DMS53 treated with DMSO at 0.1 percent for 48 hours (cell line): ENCODE data around the gene MTHFD1L.
A peak's percentile ranks its signal among the peaks of the same experiment; 100 is the strongest.
"Not testable (repeated sequence)": the region's sequence is repeated elsewhere in the genome, so short reads cannot be mapped to it uniquely, and the experiment has no call there.

Experiments
- DNase-seq: peaks from one replicate; lab custom pipeline; 2025; ENCODE audit not compliant: unreplicated experiment; lab: John Stamatoyannopoulos, UW

MTHFD1L gene

GRCh38 chr6:151063842-151064647 is 198.5 kb downstream of the MTHFD1L start:
- no peak for DNase-seq

GRCh38 chr6:151065027-151065815 is 199.7 kb downstream of the MTHFD1L start:
- no peak for DNase-seq

- peak; percentile 70 for DNase-seq
These were observed 202.4 kb downstream of the MTHFD1L start for GRCh38 chr6:151067684-151068596.

- DNase-seq = no peak
These were observed 203.3 kb downstream of the MTHFD1L start for GRCh38 chr6:151068761-151069312.

GRCh38 chr6:151069641-151070040 is 204.1 kb downstream of the MTHFD1L start:
- no peak for DNase-seq

- no peak for DNase-seq
These were observed 205.1 kb downstream of the MTHFD1L start for GRCh38 chr6:151070631-151071051.

- DNase-seq = no peak
These were observed 205.8 kb downstream of the MTHFD1L start for GRCh38 chr6:151071295-151071694.

GRCh38 chr6:151073146-151073545 is 207.6 kb downstream of the MTHFD1L start:
- DNase-seq = no peak

- DNase-seq = no peak
These were observed 208.2 kb downstream of the MTHFD1L start for GRCh38 chr6:151073701-151074100.

GRCh38 chr6:151075005-151075404 is 209.5 kb downstream of the MTHFD1L start:
- DNase-seq = no peak

GRCh38 chr6:151075527-151075926 is 210.0 kb downstream of the MTHFD1L start:
- no peak for DNase-seq

- no peak for DNase-seq
These were observed 210.5 kb downstream of the MTHFD1L start for GRCh38 chr6:151075930-151076555.

- no peak for DNase-seq
These were observed 213.2 kb downstream of the MTHFD1L start for GRCh38 chr6:151078655-151079054.

- DNase-seq = no peak
These were observed 216.2 kb downstream of the MTHFD1L start for GRCh38 chr6:151081656-151082055.

GRCh38 chr6:151082079-151082478 is 216.6 kb downstream of the MTHFD1L start:
- no peak for DNase-seq

GRCh38 chr6:151084275-151084674 is 218.8 kb downstream of the MTHFD1L start:
- DNase-seq = no peak

GRCh38 chr6:151087055-151087454 is 221.6 kb downstream of the MTHFD1L start:
- DNase-seq = not testable (repeated sequence)

GRCh38 chr6:151087861-151088598 is 222.5 kb downstream of the MTHFD1L start:
- no peak for DNase-seq

- DNase-seq = no peak
These were observed 223.1 kb downstream of the MTHFD1L start for GRCh38 chr6:151088599-151088935.

GRCh38 chr6:151088963-151089362 is 223.5 kb downstream of the MTHFD1L start:
- no peak for DNase-seq
